HEK293 (cell line): ENCODE measurements around the gene CD44.

Experiments used
- CTCF ChIA-PET: fragments of 350-600 bp; formaldehyde crosslinking; extraction: SDS; loops from one replicate; lab custom pipeline; 2021; ENCODE audit warnings: antibody characterized with exemption; lab: Yijun Ruan, JAX
- POLR2A ChIA-PET: fragments of 300-600 bp; formaldehyde crosslinking; extraction: SDS; loops from one replicate; lab custom pipeline; 2020; ENCODE audit warnings: antibody characterized with exemption, inconsistent platforms; lab: Yijun Ruan, JAX
- H3K27ac ChIP-seq: fragments of 200-500 bp; sonication (Bioruptor generic); 2 replicates; pipeline ENCODE4 v1.5.1; 2014; ENCODE audit warnings: low read depth, low read length, control low read depth, inconsistent platforms; ENCODE audit errors: extremely low read depth
- H3K36me3 ChIP-seq, 2 experiments: fragments of 200-500 bp in 1 of 2; sonication (Bioruptor generic) in 1 of 2; 1 replicate in 1 of 2; 2 replicates in 1 of 2; pipeline ENCODE4 v1.5.1; 2014 to 2017; ENCODE audit warnings: inconsistent platforms in 2 of 2, low read length in 2 of 2; ENCODE audit not compliant: control insufficient read depth in 2 of 2, insufficient read depth in 1 of 2
- H3K4me1 ChIP-seq: fragments of 200-500 bp; sonication (Bioruptor generic); 2 replicates; pipeline ENCODE4 v1.5.1; 2014; ENCODE audit warnings: mild to moderate bottlenecking, low read length, inconsistent platforms; ENCODE audit not compliant: control insufficient read depth, insufficient read depth
- H3K4me3 ChIP-seq: 2 replicates; pipeline ENCODE4 v1.5.1; 2011; ENCODE audit warnings: low read depth, mild to moderate bottlenecking, control low read depth, low read length, moderate library complexity
- H3K9me3 ChIP-seq: fragments of 200-500 bp; sonication (Bioruptor generic); 2 replicates; pipeline ENCODE4 v1.5.1; 2014; ENCODE audit warnings: low read depth, low read length, inconsistent platforms; ENCODE audit not compliant: control insufficient read depth, insufficient read depth
- BCL11A ChIP-seq: fragments of 450-650 bp; formaldehyde crosslinking; IDR thresholded peaks from 2 replicates; pipeline ENCODE4 v1.5.1; 2016; ENCODE audit warnings: low read depth, missing biosample characterization, missing genetic modification characterization
- FEZF1 ChIP-seq: fragments of 450-650 bp; formaldehyde crosslinking; IDR thresholded peaks from 2 replicates; pipeline ENCODE4 v1.5.1; 2016; ENCODE audit warnings: missing biosample characterization, missing genetic modification characterization
- KLF16 ChIP-seq: fragments of 450-650 bp; formaldehyde crosslinking; IDR thresholded peaks from 2 replicates; pipeline ENCODE4 v1.5.1; 2017; ENCODE audit warnings: missing biosample characterization, missing genetic modification characterization
- KLF7 ChIP-seq: fragments of 450-650 bp; formaldehyde crosslinking; IDR thresholded peaks from 2 replicates; pipeline ENCODE4 v1.5.1; 2016; ENCODE audit warnings: missing biosample characterization, missing genetic modification characterization, borderline replicate concordance
- OVOL3 ChIP-seq: fragments of 450-650 bp; formaldehyde crosslinking; IDR thresholded peaks from 2 replicates; pipeline ENCODE4 v1.5.1; 2016; ENCODE audit warnings: missing biosample characterization, missing genetic modification characterization
- SP2 ChIP-seq: fragments of 450-650 bp; formaldehyde crosslinking; IDR thresholded peaks from 2 replicates; pipeline ENCODE4 v1.5.1; 2016; ENCODE audit warnings: missing biosample characterization, missing genetic modification characterization
- TCF7L2 ChIP-seq: IDR thresholded peaks from 2 replicates; pipeline ENCODE4 v1.6.1; 2011; ENCODE audit warnings: low read depth, mild to moderate bottlenecking, inconsistent platforms, low read length, moderate library complexity, borderline replicate concordance
- ZIC2 ChIP-seq: fragments of 450-650 bp; formaldehyde crosslinking; IDR thresholded peaks from 2 replicates; pipeline ENCODE4 v1.5.1; 2016; ENCODE audit warnings: missing biosample characterization, missing genetic modification characterization
- ZNF146 ChIP-seq: fragments of 450-650 bp; formaldehyde crosslinking; IDR thresholded peaks from 2 replicates; pipeline ENCODE4 v1.5.1; 2016; ENCODE audit warnings: missing biosample characterization, missing genetic modification characterization
- ZNF202 ChIP-seq: fragments of 450-650 bp; formaldehyde crosslinking; IDR thresholded peaks from 2 replicates; pipeline ENCODE4 v1.5.1; 2016; ENCODE audit warnings: missing biosample characterization, missing genetic modification characterization, borderline replicate concordance
- ZNF223 ChIP-seq: fragments of 450-650 bp; formaldehyde crosslinking; IDR thresholded peaks from 2 replicates; pipeline ENCODE4 v1.5.1; 2016; ENCODE audit warnings: missing biosample characterization, missing genetic modification characterization
- ZNF423 ChIP-seq: fragments of 450-650 bp; formaldehyde crosslinking; IDR thresholded peaks from 2 replicates; pipeline ENCODE4 v1.5.1; 2016; ENCODE audit warnings: missing biosample characterization, missing genetic modification characterization
- ZNF514 ChIP-seq: fragments of 450-650 bp; formaldehyde crosslinking; IDR thresholded peaks from 2 replicates; pipeline ENCODE4 v1.5.1; 2016; ENCODE audit warnings: missing biosample characterization, missing genetic modification characterization
- ZNF521 ChIP-seq: fragments of 450-650 bp; formaldehyde crosslinking; IDR thresholded peaks from 2 replicates; pipeline ENCODE4 v1.5.1; 2017; ENCODE audit warnings: missing biosample characterization, mild to moderate bottlenecking, missing genetic modification characterization
- ZNF544 ChIP-seq: fragments of 450-650 bp; formaldehyde crosslinking; IDR thresholded peaks from 2 replicates; pipeline ENCODE4 v1.5.0; 2017; ENCODE audit warnings: missing biosample characterization, missing genetic modification characterization
- ZNF549 ChIP-seq: fragments of 450-650 bp; IDR thresholded peaks from 2 replicates; pipeline ENCODE4 v1.5.1; 2018; ENCODE audit warnings: missing biosample characterization, missing genetic modification characterization, mild to moderate bottlenecking, inconsistent platforms, moderate library complexity
- ZNF558 ChIP-seq: fragments of 450-650 bp; formaldehyde crosslinking; IDR thresholded peaks from 2 replicates; pipeline ENCODE4 v1.5.1; 2016; ENCODE audit warnings: missing biosample characterization, missing genetic modification characterization
- ZNF600 ChIP-seq: fragments of 450-650 bp; formaldehyde crosslinking; IDR thresholded peaks from 2 replicates; pipeline ENCODE4 v1.5.1; 2016; ENCODE audit warnings: missing biosample characterization, missing genetic modification characterization
- ZNF677 ChIP-seq: fragments of 450-650 bp; IDR thresholded peaks from 2 replicates; pipeline ENCODE4 v1.5.0; 2018; ENCODE audit warnings: missing biosample characterization, mild to moderate bottlenecking, missing genetic modification characterization, moderate library complexity
- ZNF747 ChIP-seq: fragments of 450-650 bp; formaldehyde crosslinking; IDR thresholded peaks from 2 replicates; pipeline ENCODE4 v1.5.1; 2016; ENCODE audit warnings: missing biosample characterization, missing genetic modification characterization
- ZNF776 ChIP-seq: fragments of 450-650 bp; formaldehyde crosslinking; IDR thresholded peaks from 2 replicates; pipeline ENCODE4 v1.5.0; 2017; ENCODE audit warnings: missing biosample characterization, missing genetic modification characterization, borderline replicate concordance
- ZNF777 ChIP-seq: fragments of 450-650 bp; formaldehyde crosslinking; IDR thresholded peaks from 2 replicates; pipeline ENCODE4 v1.5.1; 2017; ENCODE audit warnings: missing biosample characterization, missing genetic modification characterization, borderline replicate concordance
- ZSCAN23 ChIP-seq: fragments of 450-650 bp; formaldehyde crosslinking; IDR thresholded peaks from 2 replicates; pipeline ENCODE4 v1.5.1; 2016; ENCODE audit warnings: missing biosample characterization, missing genetic modification characterization
- TF ChIP-seq, protein P1 (sequence below): fragments of 450-650 bp; formaldehyde crosslinking; IDR thresholded peaks from 2 replicates; pipeline ENCODE4 v1.5.1; 2016; ENCODE audit warnings: missing biosample characterization, missing genetic modification characterization
- TF ChIP-seq, protein P2 (sequence below): fragments of 450-650 bp; formaldehyde crosslinking; IDR thresholded peaks from 2 replicates; pipeline ENCODE4 v1.5.1; 2016; ENCODE audit warnings: missing biosample characterization, missing genetic modification characterization
- TF ChIP-seq, protein P3 (sequence below): fragments of 450-650 bp; formaldehyde crosslinking; IDR thresholded peaks from 2 replicates; pipeline ENCODE4 v1.5.1; 2017; ENCODE audit warnings: missing biosample characterization, missing genetic modification characterization
- TF ChIP-seq, protein P4 (sequence below): fragments of 450-650 bp; formaldehyde crosslinking; IDR thresholded peaks from 2 replicates; pipeline ENCODE4 v1.5.1; 2016; ENCODE audit warnings: missing biosample characterization, missing genetic modification characterization

Gene CD44

DNA sequence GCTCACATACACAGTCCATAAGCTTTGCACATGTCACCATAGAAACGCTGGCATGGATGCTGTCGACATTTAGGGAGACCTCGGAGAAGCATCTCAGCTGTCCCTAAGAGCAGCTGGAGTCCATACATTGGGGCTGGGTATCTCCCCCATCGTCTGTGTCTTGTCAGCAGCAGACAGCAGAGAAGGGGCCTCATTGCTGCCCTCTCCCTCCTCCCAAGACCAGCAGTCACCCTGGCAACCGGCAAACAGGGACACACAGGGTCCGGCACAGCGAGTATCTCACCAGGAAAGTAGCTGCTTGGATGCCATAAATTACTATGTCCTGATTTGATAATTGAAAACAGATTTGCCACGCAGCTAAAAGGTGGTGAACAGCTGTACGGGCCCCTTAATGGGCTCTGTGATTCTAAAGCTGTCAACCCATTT lies 84.4 kb downstream of the CD44 start:
- ChIA-PET CTCF (no interaction called here), POLR2A (no interaction called here)
- no peak overlapping the region for H3K4me3 ChIP-seq
- TF ChIP-seq, protein P1, sequence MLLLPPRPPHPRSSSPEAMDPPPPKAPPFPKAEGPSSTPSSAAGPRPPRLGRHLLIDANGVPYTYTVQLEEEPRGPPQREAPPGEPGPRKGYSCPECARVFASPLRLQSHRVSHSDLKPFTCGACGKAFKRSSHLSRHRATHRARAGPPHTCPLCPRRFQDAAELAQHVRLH (tag by site-specific recombination): no peak
- no peak for TF ChIP-seq ZNF544 (tag by site-specific recombination)
- TF ChIP-seq ZNF558 (tag by site-specific recombination): no peak
- TF ChIP-seq FEZF1 (tag by site-specific recombination): no peak
- no peak for TF ChIP-seq ZNF747 (tag by site-specific recombination)
- TF ChIP-seq, protein P2, sequence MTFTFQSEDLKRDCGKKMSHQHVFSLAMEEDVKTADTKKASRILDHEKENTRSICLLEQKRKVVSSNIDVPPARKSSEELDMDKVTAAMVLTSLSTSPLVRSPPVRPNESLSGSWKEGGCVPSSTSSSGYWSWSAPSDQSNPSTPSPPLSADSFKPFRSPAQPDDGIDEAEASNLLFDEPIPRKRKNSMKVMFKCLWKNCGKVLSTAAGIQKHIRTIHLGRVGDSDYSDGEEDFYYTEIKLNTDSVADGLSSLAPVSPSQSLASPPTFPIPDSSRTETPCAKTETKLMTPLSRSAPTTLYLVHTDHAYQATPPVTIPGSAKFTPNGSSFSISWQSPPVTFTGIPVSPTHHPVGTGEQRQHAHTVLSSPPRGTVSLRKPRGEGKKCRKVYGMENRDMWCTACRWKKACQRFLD (tag by site-specific recombination): no peak
- no peak for TF ChIP-seq ZNF677 (tag by site-specific recombination)
- no peak for TF ChIP-seq ZNF514
- TF ChIP-seq, protein P3, sequence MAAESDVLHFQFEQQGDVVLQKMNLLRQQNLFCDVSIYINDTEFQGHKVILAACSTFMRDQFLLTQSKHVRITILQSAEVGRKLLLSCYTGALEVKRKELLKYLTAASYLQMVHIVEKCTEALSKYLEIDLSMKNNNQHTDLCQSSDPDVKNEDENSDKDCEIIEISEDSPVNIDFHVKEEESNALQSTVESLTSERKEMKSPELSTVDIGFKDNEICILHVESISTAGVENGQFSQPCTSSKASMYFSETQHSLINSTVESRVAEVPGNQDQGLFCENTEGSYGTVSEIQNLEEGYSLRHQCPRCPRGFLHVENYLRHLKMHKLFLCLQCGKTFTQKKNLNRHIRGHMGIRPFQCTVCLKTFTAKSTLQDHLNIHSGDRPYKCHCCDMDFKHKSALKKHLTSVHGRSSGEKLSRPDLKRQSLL (tag by site-specific recombination): no peak
- TF ChIP-seq ZNF549 (tag by site-specific recombination): no peak
- no peak for TF ChIP-seq ZSCAN23 (tag by site-specific recombination)
- no peak for TF ChIP-seq SP2 (tag by site-specific recombination)
- H3K27ac ChIP-seq: no peak overlapping the region
- no peaks in the 10 kb centered on the region for H3K9me3 ChIP-seq
- H3K4me1 ChIP-seq: no peaks in the 10 kb centered on the region
- no peaks in the 10 kb centered on the region for H3K36me3 ChIP-seq

DNA sequence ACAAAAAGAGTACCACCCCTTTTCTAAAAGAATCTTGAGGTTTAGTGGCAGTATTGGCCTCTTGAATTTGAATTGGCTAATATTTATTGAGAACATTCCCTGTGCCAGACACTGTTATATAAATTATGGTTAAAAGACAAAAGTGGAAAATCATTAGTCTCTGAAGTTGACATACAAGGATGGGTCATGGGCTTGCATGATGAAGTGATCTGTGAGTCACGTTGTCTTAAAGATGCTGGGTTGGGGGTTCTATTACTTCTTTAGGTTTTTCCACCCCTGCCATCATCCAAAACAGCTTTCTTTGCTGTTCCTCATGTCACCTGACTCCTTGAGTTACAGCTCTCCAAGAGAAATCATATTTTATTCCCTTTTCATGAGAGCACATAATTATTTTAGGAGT lies 85.0 kb downstream of the CD44 start:
- H3K4me1 ChIP-seq: no peaks in the 10 kb centered on the region
- TF ChIP-seq ZIC2 (no peak), ZNF600 (tag by site-specific recombination) (no peak), KLF16 (tag by site-specific recombination) (no peak), ZNF777 (no peak)
- H3K36me3 ChIP-seq: no peaks in the 10 kb centered on the region
- no peak overlapping the region for H3K4me3 ChIP-seq
- ChIA-PET CTCF (no interaction called here), POLR2A (no interaction called here)
- no peaks in the 10 kb centered on the region for H3K9me3 ChIP-seq
- no peak overlapping the region for H3K27ac ChIP-seq

DNA sequence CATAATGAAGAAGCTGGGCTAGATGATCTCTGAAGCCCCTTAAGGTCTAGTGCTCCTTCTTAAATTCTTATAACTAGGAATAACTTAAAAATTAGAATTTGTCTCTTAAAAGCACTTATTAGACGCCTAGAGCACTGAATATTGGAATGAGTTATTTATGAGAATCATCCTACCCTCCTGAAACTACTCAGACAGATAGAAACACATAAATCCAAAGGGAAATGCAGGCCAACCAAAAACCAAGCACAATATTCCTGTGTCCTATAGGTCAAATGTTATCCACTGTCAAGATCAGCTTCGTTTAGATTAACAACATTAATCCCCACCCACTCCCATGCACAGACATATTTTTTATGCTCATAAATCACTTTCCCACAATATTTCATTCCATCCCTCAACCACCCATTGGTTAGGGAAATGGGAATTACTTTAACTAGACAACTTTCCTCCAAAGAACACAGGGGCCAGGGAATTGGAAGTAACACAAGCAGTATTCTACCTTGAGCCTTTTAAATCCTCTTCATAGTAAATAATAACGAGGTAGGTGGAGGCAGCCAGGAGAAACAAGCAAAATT lies 87.1 kb downstream of the CD44 start:
- no peaks in the 10 kb centered on the region for H3K9me3 ChIP-seq
- POLR2A ChIA-PET: no interaction called here
- H3K36me3 ChIP-seq: no peaks in the 10 kb centered on the region
- no peak overlapping the region for H3K4me3 ChIP-seq
- H3K4me1 ChIP-seq: no peaks in the 10 kb centered on the region
- no peak overlapping the region for H3K27ac ChIP-seq
- CTCF ChIA-PET: interaction anchor here (0.7 to 0.8 kb wide), 2 partner anchors 166 to 248 kb away, joined by 3 read pairs; no protein-coding TSS in a partner anchor
- TF ChIP-seq KLF7 (no peak), ZNF146 (no peak), ZNF223 (tag by site-specific recombination) (no peak), ZNF521 (tag by site-specific recombination) (no peak), BCL11A (tag by site-specific recombination) (no peak), ZNF776 (tag by site-specific recombination) (no peak), TCF7L2 (no peak), OVOL3 (tag by site-specific recombination) (no peak), ZNF423 (no peak), ZNF202 (no peak)
- TF ChIP-seq, protein P4, sequence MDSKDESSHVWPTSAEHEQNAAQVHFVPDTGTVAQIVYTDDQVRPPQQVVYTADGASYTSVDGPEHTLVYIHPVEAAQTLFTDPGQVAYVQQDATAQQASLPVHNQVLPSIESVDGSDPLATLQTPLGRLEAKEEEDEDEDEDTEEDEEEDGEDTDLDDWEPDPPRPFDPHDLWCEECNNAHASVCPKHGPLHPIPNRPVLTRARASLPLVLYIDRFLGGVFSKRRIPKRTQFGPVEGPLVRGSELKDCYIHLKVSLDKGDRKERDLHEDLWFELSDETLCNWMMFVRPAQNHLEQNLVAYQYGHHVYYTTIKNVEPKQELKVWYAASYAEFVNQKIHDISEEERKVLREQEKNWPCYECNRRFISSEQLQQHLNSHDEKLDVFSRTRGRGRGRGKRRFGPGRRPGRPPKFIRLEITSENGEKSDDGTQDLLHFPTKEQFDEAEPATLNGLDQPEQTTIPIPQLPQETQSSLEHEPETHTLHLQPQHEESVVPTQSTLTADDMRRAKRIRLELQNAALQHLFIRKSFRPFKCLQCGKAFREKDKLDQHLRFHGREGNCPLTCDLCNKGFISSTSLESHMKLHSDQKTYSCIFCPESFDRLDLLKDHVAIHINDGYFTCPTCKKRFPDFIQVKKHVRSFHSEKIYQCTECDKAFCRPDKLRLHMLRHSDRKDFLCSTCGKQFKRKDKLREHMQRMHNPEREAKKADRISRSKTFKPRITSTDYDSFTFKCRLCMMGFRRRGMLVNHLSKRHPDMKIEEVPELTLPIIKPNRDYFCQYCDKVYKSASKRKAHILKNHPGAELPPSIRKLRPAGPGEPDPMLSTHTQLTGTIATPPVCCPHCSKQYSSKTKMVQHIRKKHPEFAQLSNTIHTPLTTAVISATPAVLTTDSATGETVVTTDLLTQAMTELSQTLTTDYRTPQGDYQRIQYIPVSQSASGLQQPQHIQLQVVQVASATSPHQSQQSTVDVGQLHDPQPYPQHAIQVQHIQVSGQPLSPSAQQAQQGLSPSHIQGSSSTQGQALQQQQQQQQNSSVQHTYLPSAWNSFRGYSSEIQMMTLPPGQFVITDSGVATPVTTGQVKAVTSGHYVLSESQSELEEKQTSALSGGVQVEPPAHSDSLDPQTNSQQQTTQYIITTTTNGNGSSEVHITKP (tag by site-specific recombination): no peak
- TF ChIP-seq, protein P3 (tag by site-specific recombination): no peak
